Measurements from ENCODE around the gene SPTA1. TPM values are rescaled to one million over a fixed set of nuclear protein-coding genes. Genes with fewer than 3 reads are reported as not detected.

SPTA1 gene
- total RNA-seq, 4 donors from 2014 or later, result 0.32 TPM; not detected in 3

DNA sequence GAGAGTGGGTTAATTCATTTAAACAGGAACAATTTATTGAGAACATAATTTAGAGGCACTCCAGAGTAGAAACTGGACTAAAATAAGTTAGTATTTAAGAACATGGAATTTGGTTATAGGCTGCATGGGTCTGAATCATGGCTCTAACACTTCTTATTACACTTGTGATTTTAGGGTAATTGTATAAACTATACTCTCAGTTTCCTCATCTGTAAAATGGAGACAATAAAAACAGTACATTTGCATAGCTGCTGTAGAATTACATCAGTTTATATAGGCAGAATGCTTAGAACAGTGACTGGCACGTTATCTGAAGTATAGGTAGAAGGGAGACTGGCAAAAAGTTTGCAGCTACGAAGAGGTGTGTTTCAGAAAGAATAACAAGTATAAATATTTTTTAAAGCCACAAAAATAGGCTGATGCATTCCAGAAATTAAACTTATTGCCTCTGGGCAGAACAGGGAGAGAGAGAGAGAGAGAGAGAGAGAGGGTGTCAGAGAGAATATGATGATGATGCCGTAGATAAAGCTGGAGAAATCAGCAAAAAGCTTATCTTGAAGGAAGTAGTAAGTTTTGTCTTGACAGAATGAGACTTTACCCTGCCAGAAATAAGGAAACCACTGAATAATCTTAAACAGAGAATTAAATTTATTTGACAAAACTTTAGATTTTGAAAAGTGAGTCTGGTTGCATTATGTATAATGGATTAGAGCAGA is 42.2 kb upstream of the SPTA1 start:
- no peak overlapping the region for H3K27ac ChIP-seq
- H3K4me1 ChIP-seq, result no peaks in the 10 kb centered on the region
- H3K36me3 ChIP-seq, result no peaks in the 10 kb centered on the region
- DNase-seq, result no peak
- TF ChIP-seq POLR2A (IDR thresholded peaks at IDR 0.05), result no peak
- TF ChIP-seq, protein P1, sequence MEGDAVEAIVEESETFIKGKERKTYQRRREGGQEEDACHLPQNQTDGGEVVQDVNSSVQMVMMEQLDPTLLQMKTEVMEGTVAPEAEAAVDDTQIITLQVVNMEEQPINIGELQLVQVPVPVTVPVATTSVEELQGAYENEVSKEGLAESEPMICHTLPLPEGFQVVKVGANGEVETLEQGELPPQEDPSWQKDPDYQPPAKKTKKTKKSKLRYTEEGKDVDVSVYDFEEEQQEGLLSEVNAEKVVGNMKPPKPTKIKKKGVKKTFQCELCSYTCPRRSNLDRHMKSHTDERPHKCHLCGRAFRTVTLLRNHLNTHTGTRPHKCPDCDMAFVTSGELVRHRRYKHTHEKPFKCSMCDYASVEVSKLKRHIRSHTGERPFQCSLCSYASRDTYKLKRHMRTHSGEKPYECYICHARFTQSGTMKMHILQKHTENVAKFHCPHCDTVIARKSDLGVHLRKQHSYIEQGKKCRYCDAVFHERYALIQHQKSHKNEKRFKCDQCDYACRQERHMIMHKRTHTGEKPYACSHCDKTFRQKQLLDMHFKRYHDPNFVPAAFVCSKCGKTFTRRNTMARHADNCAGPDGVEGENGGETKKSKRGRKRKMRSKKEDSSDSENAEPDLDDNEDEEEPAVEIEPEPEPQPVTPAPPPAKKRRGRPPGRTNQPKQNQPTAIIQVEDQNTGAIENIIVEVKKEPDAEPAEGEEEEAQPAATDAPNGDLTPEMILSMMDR (IDR thresholded peaks at IDR 0.05), result no peak
- H3K4me3 ChIP-seq, result no peak overlapping the region
- peaks cover 0 to 6% (median 0%) of the 10 kb centered on the region in 4 donors for H3K27me3 ChIP-seq
- WGBS, 2 donors, result 53 to 58% methylated on average over 3 of the region's 3 CpGs
- intact Hi-C loops (cut with DNase I), result no loop called here
- H3K9me3 ChIP-seq, result no peaks in the 10 kb centered on the region

GRCh38 chr1:158724442-158724841 is 37.9 kb upstream of the SPTA1 start:
- Histone ChIP-seq H3K27me3 (peaks cover 0 to 6% (median 0%) of the 10 kb centered on the region in 4 donors), H3K4me3 (no peak overlapping the region), H3K27ac (no peak overlapping the region), H3K36me3 (no peaks in the 10 kb centered on the region), H3K9me3 (no peaks in the 10 kb centered on the region), H3K4me1 (no peaks in the 10 kb centered on the region)
- WGBS, 2 donors, result 86 to 91% methylated on average over 5 of the region's 5 CpGs
- no peak for DNase-seq
- TF ChIP-seq POLR2A (IDR thresholded peaks at IDR 0.05), result no peak
- TF ChIP-seq, protein P1 (IDR thresholded peaks at IDR 0.05), result no peak
- intact Hi-C loops (cut with DNase I), result no loop called here

GRCh38 chr1:158720620-158721019 is 34.1 kb upstream of the SPTA1 start, which contains the start of gene OR6K3:
OR6K3 (minus strand) TSS chr1:158720720; CDS start chr1:158718115, 2,605 bp downstream.
- no peak for TF ChIP-seq POLR2A (IDR thresholded peaks at IDR 0.05)
- TF ChIP-seq, protein P1 (IDR thresholded peaks at IDR 0.05), result no peak
- no peak within 1 kb of the TSS for H3K27ac ChIP-seq
- H3K27me3 ChIP-seq, result peaks cover 0 to 6% (median 0%) of the 10 kb centered on the region in 4 donors
- no peaks in the 10 kb centered on the region for H3K4me1 ChIP-seq
- intact Hi-C loops (cut with DNase I), result no loop called here
- no peak within 1 kb of the TSS for H3K4me3 ChIP-seq
- WGBS, 2 donors, result 51 to 68% methylated on average over 2 of the region's 2 CpGs
- no peaks in the 10 kb centered on the region for H3K36me3 ChIP-seq
- no peaks in the 10 kb centered on the region for H3K9me3 ChIP-seq
- DNase-seq, result no peak

- Histone ChIP-seq H3K4me3 (no peak overlapping the region), H3K27ac (no peak overlapping the region), H3K36me3 (no peaks in the 10 kb centered on the region), H3K9me3 (no peaks in the 10 kb centered on the region), H3K4me1 (no peaks in the 10 kb centered on the region), H3K27me3 (peaks cover 0 to 6% (median 0%) of the 10 kb centered on the region in 4 donors)
- intact Hi-C loops (cut with DNase I), result no loop called here
- no peak for DNase-seq
- 45 to 47% methylated on average over 3 of the region's 3 CpGs for WGBS, 2 donors
- TF ChIP-seq, protein P1 (IDR thresholded peaks at IDR 0.05), result no peak
- no peak for TF ChIP-seq POLR2A (IDR thresholded peaks at IDR 0.05)
Measured at GRCh38 chr1:158719664-158720063, 33.1 kb upstream of the SPTA1 start.

- H3K27me3 ChIP-seq, result no peaks in the 10 kb centered on the region
- DNase-seq, result no peak
- 73 to 84% methylated on average over 6 of the region's 6 CpGs for WGBS, 2 donors
- no peak overlapping the region for H3K27ac ChIP-seq
- H3K4me3 ChIP-seq, result no peak overlapping the region
- no peaks in the 10 kb centered on the region for H3K9me3 ChIP-seq
- H3K36me3 ChIP-seq, result no peaks in the 10 kb centered on the region
- H3K4me1 ChIP-seq, result no peaks in the 10 kb centered on the region
- intact Hi-C loops (cut with DNase I), result no loop called here
- TF ChIP-seq, protein P1 (IDR thresholded peaks at IDR 0.05), result no peak
- no peak for TF ChIP-seq POLR2A (IDR thresholded peaks at IDR 0.05)
Measured at GRCh38 chr1:158717344-158717743, 30.8 kb upstream of the SPTA1 start.
